Measurements from ENCODE around the gene SCN3B. TPM values are rescaled to one million over a fixed set of nuclear protein-coding genes. Genes with fewer than 3 reads are reported as not detected.
A peak's percentile ranks its signal among the peaks of the same experiment; 100 is the strongest.

Gene SCN3B
- total RNA-seq, 1 experiment from 2014 or later: 0.26 TPM

DNA sequence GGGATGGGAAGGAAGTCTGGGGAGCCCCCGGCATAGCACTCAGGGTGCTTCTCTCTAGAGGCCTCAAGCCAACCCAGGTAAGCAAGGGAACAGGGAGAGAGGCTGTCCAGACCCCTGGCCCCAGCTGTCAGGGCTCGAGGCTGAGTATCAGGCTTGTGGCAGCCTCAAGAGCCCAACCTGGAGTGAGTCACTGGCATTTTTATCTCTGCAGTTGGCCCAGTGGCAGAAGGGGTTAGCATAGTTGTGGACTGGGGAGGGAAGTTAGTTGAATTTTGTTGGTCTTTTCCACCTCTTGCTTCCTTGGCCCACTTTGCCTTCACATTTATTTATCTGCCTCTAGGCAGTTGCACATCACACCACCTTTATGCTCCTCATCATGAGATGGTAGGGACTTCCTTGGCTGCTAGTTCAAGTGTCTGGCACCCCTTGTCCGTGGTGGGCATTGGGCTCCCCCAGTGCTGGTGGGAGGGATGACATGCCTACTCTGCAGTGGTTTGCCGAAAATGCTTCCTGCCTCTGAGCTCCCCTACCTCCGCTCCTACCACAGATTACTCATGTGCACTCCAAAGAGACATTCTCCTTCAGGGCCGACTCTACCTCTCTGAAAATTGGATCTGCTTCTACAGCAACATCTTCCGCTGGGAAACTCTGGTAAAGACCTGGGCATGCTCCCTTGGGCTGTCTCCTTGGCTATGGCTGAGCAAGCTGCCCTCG, 60.1 kb downstream of the SCN3B start:
- POLR2A ChIA-PET (ENCODE audit: unreplicated experiment): no interaction called here
- no peak for ATAC-seq
- H4K20me1 ChIP-seq (ENCODE audit: low read length): peaks cover 8% of the 10 kb centered on the region; the same call in 1 of the 2 replicates
- no peak overlapping the region for H3K4me2 ChIP-seq (ENCODE audit: low read length)
- no TSS peak for BruUV-seq (replicated peaks)
- no peaks in the 10 kb centered on the region for H3K79me2 ChIP-seq (ENCODE audit: low read length)
- no peaks in the 10 kb centered on the region for H3K27me3 ChIP-seq (ENCODE audit: low read length)
- TF ChIP-seq EZH2phosphoT487 (IDR thresholded peaks at IDR 0.05; ENCODE audit: borderline replicate concordance, low read length) (no peak), EZH2 (IDR thresholded peaks at IDR 0.05; ENCODE audit: low read length, unreplicated experiment) (no peak)
- TF ChIP-seq, protein P1, sequence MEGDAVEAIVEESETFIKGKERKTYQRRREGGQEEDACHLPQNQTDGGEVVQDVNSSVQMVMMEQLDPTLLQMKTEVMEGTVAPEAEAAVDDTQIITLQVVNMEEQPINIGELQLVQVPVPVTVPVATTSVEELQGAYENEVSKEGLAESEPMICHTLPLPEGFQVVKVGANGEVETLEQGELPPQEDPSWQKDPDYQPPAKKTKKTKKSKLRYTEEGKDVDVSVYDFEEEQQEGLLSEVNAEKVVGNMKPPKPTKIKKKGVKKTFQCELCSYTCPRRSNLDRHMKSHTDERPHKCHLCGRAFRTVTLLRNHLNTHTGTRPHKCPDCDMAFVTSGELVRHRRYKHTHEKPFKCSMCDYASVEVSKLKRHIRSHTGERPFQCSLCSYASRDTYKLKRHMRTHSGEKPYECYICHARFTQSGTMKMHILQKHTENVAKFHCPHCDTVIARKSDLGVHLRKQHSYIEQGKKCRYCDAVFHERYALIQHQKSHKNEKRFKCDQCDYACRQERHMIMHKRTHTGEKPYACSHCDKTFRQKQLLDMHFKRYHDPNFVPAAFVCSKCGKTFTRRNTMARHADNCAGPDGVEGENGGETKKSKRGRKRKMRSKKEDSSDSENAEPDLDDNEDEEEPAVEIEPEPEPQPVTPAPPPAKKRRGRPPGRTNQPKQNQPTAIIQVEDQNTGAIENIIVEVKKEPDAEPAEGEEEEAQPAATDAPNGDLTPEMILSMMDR (conservative IDR thresholded peaks at IDR 0.05; ENCODE audit: low read depth, low read length): no peak
- no peak overlapping the region for H3K4me3 ChIP-seq (ENCODE audit: low read length)
- intact Hi-C loops (cut with micrococcal nuclease): no loop called here
- CTCF ChIA-PET: no interaction called here
- H3K9ac ChIP-seq (ENCODE audit: low read length): no peak overlapping the region
- H3K4me1 ChIP-seq (ENCODE audit: insufficient read depth, low read length): peaks cover 16% of the 10 kb centered on the region
- no peak overlapping the region for H2AFZ ChIP-seq (ENCODE audit: low read length)
- H3K9me3 ChIP-seq (ENCODE audit: low read length): no peaks in the 10 kb centered on the region
- no peak overlapping the region for H3K27ac ChIP-seq (ENCODE audit: low read length)
- DNase-seq: peak; percentile 14
- no peaks in the 10 kb centered on the region for H3K9me2 ChIP-seq (replicated peaks; ENCODE audit: low read length)
- H3K36me3 ChIP-seq (ENCODE audit: low read depth, low read length): peaks cover 46% of the 10 kb centered on the region
- H3F3A ChIP-seq (ENCODE audit: low read length, unreplicated experiment): no peaks in the 10 kb centered on the region

DNA sequence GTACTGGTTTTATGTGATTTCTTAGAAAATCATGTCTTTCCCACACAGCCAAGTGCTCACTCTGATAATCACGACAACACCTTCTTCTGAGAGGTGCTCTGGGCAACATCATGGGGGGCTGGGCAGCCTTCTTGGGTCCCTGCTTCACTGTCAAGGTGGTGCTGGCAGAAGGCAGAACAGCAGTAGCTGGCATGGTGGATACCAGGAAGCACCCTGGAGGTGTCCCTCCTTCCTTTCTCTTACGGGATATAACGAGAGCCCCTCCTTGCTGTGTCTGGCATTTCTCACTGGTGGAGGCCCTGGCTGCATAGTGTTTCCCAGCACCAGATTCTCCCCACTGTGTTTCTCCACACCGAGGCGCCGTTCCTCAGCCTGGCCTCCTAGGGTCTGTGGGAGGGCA, 60.9 kb downstream of the SCN3B start:
- Histone ChIP-seq H3F3A (ENCODE audit: low read length, unreplicated experiment) (no peaks in the 10 kb centered on the region), H3K9me3 (ENCODE audit: low read length) (no peaks in the 10 kb centered on the region), H3K27ac (ENCODE audit: low read length) (no peak overlapping the region), H4K20me1 (ENCODE audit: low read length) (peaks cover 8% of the 10 kb centered on the region; the same call in 1 of the 2 replicates), H3K4me2 (ENCODE audit: low read length) (no peak overlapping the region), H3K9ac (ENCODE audit: low read length) (no peak overlapping the region), H3K36me3 (ENCODE audit: low read depth, low read length) (peaks cover 39% of the 10 kb centered on the region), H3K79me2 (ENCODE audit: low read length) (no peaks in the 10 kb centered on the region), H3K4me1 (ENCODE audit: insufficient read depth, low read length) (peaks cover 16% of the 10 kb centered on the region), H3K4me3 (ENCODE audit: low read length) (no peak overlapping the region), H3K27me3 (ENCODE audit: low read length) (no peaks in the 10 kb centered on the region), H3K9me2 (replicated peaks; ENCODE audit: low read length) (no peaks in the 10 kb centered on the region), H2AFZ (ENCODE audit: low read length) (no peak overlapping the region)
- no TSS peak for BruUV-seq (replicated peaks)
- ChIA-PET POLR2A (ENCODE audit: unreplicated experiment) (no interaction called here), CTCF (no interaction called here)
- TF ChIP-seq EZH2 (IDR thresholded peaks at IDR 0.05; ENCODE audit: low read length, unreplicated experiment): no peak
- TF ChIP-seq EZH2phosphoT487 (IDR thresholded peaks at IDR 0.05; ENCODE audit: borderline replicate concordance, low read length): no peak
- TF ChIP-seq, protein P1 (conservative IDR thresholded peaks at IDR 0.05; ENCODE audit: low read depth, low read length): no peak
- DNase-seq (no peak), ATAC-seq (no peak)
- intact Hi-C loops (cut with micrococcal nuclease): no loop called here

DNA sequence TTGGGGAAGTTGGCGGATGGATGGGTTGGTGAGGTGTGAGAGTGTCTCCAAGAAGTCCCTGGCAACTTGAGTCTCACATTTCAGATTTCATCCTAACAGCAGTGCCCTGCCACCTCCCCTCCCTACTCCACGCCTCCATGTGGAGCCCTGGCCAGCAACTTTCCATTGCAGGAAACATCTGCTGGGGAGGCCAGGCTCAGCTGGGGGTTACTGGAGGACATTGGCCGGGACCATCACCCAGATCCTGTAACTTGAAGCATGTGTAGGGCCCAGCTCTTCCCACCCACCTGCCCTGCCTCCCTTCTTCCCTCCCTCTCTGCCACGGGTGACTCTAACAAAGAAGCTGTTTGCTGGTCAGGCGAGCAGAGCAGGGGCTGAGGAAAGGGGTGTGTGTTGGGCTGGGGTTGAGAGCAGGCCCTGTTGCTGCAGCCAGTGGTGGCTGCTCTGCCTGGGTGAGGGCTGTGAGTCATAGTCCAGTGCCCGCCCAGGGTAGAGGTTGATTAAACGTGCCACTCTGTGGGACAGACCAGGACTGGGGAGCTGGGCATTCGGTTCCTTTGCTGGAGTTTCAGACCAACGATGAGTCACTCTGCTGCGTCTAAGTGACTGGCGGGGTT, 64.0 kb downstream of the SCN3B start:
- H3K79me2 ChIP-seq (ENCODE audit: low read length): no peaks in the 10 kb centered on the region
- ATAC-seq: peak; percentile 96
- peak overlapping the region; percentile 47; the same call in 1 of the 2 replicates for H3K4me2 ChIP-seq (ENCODE audit: low read length)
- TF ChIP-seq EZH2 (IDR thresholded peaks at IDR 0.05; ENCODE audit: low read length, unreplicated experiment): no peak
- TF ChIP-seq, protein P1 (conservative IDR thresholded peaks at IDR 0.05; ENCODE audit: low read depth, low read length): no peak
- no peak for TF ChIP-seq EZH2phosphoT487 (IDR thresholded peaks at IDR 0.05; ENCODE audit: borderline replicate concordance, low read length)
- H3K9ac ChIP-seq (ENCODE audit: low read length): no peak overlapping the region
- H2AFZ ChIP-seq (ENCODE audit: low read length): 0 out of 2 replicates have a peak overlapping the region, but pooled peaks have one; percentile 6
- no peak overlapping the region for H3K4me3 ChIP-seq (ENCODE audit: low read length)
- BruUV-seq (replicated peaks): no TSS peak
- peaks cover 19% of the 10 kb centered on the region; the same call in 1 of the 2 replicates for H3K36me3 ChIP-seq (ENCODE audit: low read depth, low read length)
- H3K9me3 ChIP-seq (ENCODE audit: low read length): no peaks in the 10 kb centered on the region
- DNase-seq: peak; percentile 93
- H3K9me2 ChIP-seq (replicated peaks; ENCODE audit: low read length): no peaks in the 10 kb centered on the region
- POLR2A ChIA-PET (ENCODE audit: unreplicated experiment): no interaction called here
- H3K27me3 ChIP-seq (ENCODE audit: low read length): no peaks in the 10 kb centered on the region
- peaks cover 8% of the 10 kb centered on the region; the same call in 1 of the 2 replicates for H4K20me1 ChIP-seq (ENCODE audit: low read length)
- no peaks in the 10 kb centered on the region for H3F3A ChIP-seq (ENCODE audit: low read length, unreplicated experiment)
- peak overlapping the region; percentile 33 for H3K27ac ChIP-seq (ENCODE audit: low read length)
- intact Hi-C loops (cut with micrococcal nuclease): no loop called here
- CTCF ChIA-PET: interaction anchor here (0.6 to 0.9 kb wide), 3 partner anchors 9 to 121 kb away, joined by 3 to 11 read pairs (median 4); no protein-coding TSS in a partner anchor
- H3K4me1 ChIP-seq (ENCODE audit: insufficient read depth, low read length): peaks cover 16% of the 10 kb centered on the region
